Stimulated activated CD4-positive, alpha-beta T cell treated with anti-CD3 and anti-CD28 coated beads, TNF-alpha, amount 100 ng/mL, for 1 hour (primary cell): ENCODE results near the gene BRD4.

Source experiments
- DNase-seq, 3 donors: peaks; one replicate each; pipeline ENCODE4 v3.0.0-alpha.2; 2020; ENCODE audit warnings: low read depth in 3 of 3, low spot score in 1 of 3

The BRD4 gene

DNA sequence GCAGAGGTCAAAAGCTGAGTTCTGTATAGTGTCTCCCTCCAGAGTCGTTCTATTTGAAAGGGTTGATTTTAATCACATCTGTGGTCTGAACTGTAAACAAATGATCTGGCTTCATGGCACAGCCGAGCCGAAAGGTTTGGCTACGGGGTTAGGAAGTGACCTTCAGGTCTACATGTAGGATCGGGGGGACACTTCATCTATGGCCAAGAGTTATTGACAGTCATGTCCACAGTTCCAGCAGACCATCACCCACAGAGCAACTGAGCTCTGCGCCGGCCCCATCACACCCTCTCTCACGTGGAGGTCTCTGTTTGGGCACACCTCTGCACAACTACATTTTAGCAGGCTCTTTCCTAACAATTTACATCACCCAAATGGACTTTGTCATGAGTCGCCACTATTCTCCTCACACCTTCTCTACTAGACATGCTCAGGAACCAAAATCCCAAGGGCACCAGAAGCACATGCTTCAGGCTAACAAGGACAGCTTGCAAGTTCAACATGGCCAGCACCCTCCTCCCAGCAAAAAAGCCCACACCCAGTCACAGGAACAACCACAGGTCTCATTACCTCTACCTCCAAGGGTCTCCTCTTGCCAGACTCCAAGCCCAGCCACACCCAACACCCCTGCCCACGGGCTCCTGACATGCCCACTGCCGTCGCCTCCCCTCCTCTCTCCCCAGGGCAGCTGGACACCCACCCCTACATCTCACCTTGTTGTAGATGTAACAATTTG is 64.0 kb downstream of the BRD4 start:
- no peak for DNase-seq

DNA sequence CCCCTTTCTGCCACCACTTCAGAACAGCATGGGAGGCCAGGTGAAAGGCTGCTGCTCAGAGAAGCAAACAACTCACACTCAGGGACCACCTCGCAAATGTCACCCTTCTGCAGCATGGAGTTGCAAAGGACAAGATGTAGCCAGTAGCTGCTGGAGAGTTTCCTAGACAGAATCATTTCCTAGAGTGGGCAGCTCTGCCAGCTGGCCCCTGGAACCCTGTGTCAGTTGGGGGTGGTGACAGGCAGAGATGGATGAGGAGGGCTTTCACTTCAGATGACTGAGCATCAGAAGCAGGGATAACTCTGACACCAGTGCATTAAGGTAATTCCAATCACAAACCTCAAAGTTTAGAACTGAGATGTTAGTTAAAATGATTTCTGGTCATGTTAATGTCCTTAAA is 65.7 kb downstream of the BRD4 start:
- no peak for DNase-seq

DNA sequence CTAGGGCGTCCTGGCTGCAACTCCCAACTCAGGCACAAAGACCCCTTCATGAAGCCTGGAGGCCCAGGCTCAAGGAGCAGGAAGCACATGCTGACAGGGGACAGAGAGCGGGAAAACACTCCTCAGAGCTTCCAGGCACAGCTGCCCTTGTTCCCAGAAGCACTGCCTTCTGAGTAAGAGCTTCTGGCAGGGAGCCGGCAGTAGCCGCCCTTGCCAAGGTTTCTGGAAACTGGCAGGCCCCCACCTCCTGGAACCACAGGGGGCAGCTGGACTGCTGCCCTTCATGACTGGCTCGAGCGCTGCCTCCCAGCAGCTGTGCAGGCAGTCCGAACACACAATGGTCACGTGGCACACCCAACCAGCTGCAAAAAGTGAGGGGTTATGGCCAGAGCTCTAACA is 66.5 kb downstream of the BRD4 start:
- no peak for DNase-seq

DNA sequence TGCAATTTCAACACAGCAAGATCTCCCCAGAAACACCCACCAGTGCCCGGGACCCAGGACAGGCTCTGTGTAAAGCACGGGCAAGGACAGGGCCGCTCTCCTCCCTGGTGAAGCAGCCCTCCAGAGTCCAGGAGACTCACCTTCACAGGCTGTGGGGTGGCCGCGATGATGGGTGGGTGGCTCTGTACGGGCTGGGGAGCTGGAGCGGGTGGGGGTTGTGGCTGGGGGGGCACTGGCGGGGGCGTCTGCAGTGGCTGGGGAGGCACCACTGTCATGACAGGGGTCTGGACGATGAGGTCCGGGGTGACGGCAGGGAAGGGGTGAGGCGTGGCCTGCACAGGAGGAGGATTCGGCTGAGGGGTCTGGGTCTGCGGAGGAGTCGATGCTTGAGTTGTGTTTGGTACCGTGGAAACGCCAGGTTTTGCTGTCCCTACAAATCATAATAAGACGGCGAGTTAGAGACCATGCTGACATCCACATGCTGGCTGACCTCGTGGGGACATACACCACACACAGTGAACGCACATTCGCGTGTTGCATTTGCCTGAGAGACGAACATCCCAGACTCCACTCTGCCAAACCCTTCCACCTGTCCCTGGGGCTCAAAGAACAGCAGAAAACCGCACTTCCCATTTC is 67.0 kb downstream of the BRD4 start:
- no peak for DNase-seq

DNA sequence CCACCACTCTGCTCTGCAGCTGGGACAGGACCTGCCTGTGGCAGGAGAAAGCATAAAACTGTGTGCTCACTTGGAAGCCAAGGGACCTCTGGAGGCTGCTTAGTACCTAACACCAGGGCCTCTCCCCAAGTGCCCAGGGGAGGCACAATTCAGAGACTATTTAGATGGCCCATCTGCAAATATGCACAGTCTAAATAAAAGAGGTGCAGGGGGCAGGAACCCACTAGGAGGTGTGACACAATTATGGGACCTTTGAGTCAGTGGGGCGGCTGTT is 67.5 kb downstream of the BRD4 start:
- DNase-seq, result no peak

DNA sequence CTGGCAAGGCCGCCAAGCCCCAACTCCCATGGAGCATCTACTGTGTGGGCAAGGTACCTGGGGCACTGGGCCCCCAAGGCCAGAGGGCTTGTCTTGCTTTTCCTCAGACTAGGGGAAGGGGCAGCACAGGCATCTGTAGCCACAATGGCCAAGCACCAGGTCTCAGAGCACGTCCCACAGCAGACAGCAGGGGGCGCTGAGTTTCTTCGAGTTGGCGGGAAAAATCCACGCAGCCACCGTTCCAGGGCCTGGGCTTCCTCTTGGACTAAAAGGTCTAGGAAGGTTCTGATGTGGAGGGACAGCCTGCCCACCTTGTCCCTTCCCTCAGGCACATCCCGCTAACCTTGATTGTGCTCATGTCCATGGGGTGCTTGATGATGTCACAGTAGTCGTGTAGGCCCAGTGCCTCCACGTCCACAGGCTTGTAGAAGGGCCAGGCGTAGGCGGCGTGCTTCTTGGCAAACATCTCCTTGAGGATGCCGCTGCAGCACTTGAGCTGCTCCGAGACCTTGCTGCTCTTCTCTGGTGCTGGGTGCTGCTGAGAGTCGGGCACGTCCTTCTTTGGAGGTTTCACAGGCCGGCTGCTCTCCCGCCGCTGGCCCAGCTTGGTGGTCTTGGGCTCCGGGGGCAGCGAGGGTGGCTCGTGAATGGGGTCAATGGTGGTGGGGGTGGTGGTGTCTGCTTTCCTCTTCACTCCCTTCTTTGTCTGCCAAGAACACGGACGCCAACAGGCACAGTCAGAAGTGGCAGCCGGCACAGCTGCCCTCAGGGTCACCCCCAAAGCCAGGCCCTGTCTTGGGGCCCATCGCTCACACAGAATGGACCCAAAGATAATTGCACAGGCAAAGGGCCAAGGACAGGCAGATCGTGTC is 68.0 kb downstream of the BRD4 start:
- peak in 2 of 3 donors; percentile 41 to 68 for DNase-seq

DNA sequence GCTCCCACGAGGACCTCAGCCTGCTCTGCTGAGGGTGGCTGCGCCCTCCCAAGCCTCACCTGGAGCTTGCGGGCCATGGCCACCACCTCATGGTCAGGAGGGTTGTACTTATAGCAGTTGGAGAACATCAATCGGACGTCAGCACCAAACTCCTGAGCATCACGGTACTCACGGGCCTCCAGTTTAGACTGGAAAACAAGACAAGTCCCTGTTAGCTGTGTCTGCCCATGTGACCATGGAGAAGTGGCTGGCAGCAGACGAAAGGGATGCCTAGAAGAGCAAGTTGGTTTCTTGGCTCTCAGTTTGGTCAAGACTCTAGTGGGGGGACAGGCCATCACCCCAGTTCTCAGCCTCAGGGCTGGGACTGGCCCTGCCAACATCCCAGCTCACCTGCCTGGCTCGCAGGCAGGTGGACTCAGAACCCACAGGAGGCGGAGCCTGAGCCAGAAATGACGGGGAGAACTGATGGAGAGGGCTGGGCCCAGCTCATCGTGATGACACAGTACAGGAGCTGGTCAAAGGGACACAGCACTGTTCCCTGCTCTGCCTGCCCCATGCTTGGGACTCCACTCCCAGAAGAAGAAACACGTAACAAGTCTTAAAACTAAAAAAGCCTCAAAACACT is 68.9 kb downstream of the BRD4 start:
- DNase-seq, result no peak

DNA sequence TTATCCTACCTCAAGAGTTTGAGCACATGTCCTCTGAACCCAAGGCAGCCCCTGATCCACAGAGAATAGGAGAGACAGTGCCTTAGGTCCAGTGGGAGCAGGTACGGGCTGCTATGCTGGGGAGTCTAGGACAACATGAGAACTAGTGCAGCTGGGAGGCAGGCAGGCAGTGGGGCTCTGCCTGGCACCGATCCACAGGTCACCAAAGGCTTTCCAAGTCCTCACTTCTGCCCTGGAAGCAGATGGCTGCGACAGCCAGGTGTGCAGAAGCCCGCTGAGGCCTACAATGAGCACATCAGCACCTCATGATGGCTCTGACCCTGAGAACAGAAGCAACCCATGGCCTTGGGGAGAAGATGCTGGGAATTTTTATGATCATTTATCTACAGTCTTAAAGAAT is 70.3 kb downstream of the BRD4 start:
- DNase-seq, result no peak

DNA sequence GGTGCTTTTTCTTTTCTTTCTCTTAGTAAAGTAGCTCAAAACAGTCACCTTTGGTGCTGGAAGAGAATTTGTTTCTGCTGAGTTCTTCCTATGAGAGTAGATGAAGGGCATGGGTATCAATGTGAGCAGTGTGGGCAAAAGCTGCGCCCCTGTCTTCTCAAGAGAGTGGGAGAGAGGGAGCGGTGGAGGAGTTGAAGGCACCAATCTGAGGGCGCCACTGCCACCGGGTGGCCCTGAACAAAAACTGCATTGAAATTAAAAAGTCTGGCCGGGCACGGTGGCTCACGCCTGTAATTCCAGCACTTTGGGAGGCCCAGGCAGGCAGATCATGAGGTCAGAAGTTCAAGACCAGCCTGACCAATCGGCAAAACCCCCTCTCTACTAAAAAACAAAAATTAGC is 71.4 kb downstream of the BRD4 start:
- no peak for DNase-seq

DNA sequence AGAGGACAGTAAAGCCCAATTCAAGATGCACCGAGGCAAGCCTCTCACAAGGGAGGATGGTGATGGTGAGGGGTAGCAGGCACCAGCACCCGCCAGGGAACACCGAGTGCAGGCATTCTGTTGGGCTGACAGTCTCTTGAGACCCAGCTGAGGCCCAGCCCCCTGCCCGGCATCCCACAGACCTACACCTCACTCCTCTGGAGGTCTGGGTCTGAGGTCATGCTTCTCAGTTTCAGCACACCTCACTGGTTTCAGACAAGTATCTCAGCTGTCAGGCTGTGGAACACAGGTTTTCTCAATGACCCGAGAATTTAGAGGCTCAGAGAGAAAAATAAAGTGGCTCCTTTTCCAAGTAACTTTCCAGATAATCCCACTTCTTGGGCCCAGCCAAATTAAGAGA is 72.4 kb downstream of the BRD4 start:
- DNase-seq, result no peak

DNA sequence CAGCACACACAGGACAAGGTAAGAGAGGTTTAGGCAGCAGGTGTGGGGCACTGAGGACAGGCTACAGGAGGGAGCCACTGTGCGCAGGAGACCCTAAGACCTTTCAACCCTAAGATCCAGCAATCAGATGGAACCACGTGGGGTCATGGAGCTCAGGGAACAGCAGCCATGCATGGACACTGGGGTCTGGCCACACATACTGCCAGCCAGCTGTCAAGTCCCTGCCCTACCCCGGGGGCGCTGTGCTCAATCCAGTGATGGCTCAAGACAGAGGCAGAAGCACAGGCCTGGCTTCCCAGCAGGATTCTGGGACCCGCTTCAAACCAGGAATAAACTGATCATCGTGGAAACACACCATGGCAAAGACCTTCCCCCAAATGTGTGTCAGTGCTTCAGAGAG is 74.6 kb downstream of the BRD4 start:
- DNase-seq, result no peak

DNA sequence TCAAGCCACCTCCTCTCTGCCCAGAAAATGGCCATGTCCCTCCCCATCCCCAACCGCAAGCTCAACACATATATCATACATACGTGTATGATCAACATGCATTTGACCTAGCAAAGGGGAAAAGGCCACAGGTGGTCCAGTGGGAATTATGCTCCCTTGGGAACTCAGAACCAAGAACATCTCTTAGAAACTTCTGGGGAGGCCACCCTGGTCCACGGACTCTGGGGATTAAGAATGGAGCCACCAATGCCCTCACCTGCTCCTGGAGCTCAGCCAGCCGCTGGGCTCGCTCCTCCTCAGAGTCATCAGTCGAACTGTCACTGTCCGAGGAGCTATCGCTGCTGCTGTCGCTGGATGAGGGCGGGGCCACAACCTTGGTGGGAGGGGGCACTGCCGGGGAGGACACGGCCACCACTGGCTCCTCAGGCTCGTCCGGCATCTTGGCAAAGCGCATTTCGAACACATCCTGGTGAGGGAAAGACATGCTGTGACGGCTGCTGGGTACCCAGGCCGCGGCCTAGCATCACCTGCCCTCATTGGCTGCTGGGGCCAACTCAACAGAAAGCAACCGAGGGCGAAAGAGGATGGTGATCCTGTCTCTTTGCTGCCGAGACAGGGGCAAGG is 75.5 kb downstream of the BRD4 start:
- DNase-seq, result no peak

DNA sequence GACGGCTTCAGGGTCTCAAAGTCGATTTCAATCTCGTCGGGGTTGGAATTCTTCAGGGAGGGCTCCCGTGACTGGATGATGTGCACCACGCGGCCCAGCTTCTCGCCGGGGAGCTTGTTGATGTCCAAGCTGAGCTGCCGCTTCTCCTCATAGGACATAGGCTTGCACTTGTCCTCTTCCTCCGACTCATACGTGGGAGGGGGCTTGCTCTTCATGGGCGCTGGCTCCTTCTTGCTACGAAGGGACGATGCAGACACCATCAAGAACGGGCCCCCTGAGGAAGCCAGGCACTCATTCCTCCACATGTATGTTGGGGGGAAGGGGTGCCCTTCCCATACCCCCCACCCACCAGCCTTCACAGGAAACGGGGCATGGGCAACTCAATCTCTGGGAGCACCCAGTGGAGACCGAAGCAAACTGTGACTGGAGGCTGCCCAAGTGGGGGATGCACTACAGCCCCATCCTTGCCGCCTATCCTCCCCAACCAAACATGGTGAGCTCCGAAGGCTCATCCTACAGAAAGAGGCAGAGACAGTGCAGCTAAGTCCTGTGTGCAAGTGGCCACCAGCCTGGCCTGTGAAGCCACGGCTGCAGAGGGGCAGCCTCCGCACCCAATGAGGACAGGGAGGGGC is 76.9 kb downstream of the BRD4 start:
- DNase-seq, result no peak

DNA sequence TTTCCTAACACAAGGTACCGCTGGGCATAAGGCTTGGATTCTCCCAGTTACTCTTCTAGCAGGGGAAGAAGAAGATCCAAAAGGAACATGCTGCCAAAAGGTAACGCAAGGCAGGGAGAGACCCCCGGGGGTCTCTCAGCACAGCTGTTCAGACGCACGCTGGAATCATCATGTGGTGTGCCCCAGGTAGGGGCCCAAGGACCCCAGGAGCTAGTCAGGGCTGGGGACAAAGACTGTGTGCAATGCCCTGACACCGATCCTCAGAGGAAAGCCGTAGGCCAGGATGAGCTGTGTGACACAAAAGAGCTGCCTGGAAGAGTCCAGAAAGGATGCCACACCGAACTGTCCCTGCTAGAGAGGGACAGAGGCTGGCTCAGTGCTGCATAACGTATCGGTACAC is 77.8 kb downstream of the BRD4 start:
- DNase-seq, result no peak

DNA sequence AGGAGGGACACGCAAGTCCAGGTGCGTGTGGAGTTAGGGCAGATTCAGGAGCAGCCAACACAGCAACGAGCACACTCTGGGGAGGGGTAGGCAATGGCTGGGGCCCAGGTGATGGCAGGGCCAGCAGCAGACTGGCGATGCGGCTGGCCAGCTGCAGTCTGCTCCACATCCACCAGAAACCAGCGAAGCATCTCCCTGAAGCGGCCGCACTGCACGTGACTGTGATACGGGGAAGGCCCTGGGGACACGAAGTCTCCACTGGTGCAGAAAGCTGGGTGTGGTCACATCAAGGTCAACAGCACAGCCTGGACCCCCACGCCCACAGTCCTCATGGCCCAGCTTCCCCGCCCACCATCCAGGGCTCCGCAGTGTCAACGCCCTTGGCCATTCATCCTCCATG is 78.8 kb downstream of the BRD4 start:
- DNase-seq, result no peak

DNA sequence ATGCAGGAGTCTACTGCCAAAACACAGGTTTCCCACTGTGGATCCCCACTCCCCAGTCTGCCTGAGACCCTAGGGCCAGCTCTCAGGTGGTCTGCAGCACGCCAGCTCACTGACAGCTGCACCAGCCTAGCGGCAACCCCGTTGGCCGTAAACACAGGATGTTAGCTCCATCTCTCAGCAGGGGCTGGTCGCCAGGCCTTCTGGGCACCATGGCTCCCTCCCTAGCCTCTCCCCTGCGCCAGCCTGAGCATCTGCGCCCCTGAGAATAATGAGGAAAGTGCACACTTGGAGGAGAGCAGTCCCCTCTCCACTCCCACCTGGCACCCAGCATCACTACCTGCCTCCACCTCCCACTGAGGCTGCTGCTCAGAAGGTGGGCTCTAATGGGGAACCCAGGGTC is 79.3 kb downstream of the BRD4 start:
- DNase-seq, result no peak

DNA sequence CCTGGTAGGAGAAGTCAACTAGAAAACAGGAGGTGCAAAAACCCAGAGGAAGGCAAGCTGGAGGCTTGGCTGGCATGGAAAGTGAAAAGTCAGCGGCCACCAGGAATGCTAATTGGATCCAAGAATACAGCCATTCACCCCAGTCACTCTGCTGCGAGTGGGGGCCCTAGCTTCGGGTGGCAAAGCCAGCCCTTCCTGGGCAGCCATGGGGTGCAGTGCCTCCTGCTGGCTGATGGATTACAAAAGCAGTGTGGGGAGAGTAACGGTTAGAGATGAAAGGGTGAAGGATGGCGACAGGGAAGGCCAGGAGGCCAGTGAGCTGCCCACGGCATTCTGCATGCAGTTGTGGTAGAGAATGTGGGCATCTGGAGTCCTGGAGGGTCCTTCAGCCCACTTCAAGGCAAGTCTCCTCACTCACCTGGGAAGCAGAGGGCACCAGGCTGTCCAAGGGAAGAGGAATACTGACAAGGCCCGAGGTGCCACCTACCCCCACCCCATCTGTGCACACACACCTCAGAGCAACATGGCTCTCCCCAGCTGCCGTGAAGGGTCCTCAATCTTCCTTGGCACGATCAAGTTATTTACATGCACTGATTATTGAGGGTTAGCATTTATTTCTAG is 79.8 kb downstream of the BRD4 start:
- no peak for DNase-seq

DNA sequence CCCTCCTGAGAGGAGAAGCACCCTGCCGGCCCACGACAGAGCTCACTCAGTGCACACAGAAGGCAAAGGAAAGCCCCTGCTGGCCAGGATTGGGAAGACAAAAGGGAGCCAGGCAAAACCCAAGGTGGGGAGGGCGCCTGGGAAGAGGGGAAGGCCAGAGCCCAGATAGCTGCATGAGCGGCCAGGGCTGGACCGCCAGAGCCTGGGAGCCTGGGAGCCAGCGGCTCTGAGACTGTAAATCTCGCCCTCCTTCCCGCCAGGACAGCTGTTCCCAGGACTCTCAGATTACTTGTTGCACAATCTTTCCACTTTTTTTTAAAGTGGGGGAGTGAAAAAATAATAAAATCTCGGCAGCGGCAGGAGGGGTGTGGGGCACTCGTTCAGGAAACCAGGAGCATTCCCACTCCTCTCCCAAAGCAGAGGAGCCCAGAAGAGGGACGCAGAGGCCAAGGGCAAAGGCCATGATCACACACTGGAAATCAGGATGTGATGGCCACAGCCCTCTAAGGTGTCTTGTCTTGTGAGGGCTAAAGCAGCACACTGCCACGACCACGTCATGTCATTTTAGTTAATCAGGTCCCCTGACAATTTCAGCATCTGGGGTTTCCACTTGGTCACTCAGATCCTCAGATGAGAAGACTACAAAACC is 80.5 kb downstream of the BRD4 start:
- DNase-seq, result no peak

DNA sequence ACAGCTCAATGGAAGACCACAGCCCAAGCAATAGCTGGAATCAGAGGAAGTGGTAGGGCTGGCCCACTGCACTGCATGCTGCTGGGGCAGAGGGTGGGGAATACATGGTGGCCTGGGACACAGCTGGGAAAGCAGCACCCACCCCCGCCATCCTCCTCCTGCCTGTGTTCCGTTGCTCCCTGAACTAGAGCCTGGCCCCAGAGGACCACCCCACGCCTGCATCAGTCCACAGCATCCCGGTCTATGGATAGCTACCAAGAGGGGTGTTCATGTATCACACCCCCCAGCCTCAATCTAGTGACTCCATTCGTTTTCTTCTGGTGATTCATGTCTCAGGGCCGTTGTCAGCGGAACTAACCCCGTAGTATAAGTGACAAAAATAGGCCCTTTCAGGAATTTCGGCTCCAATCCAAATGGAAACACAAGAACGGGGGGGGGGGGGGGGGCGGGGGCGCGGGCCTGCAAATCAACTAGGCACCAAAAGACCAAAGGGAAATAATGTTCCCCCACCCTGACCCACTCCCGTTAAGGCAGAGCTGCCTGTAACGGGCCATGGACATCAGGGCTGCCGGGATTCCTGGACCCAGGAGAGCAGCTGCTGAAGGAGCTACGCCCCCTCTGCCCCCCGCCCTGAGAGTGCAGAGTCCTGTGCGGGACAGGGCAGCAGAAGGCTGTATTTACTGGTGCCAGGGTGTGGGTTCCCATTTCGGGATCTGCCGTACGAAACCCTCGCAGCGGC is 81.2 kb downstream of the BRD4 start:
- DNase-seq, result no peak

DNA sequence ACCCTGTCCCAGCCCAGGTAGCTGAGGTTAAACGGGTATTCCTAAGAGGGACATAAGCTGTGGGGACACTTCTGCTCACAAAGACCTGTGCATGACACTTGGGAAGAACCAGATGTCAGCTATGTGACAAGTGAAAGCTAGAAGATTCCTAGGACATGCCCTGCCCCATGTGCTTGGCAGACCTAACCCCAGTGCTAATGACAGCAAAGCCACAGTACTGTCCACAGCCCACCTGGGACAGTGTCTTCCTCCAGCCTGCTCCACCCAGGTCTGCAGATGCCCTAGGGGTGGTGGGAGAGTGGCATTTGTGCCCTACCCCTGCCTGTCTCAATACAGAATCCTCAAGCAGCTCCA is 81.7 kb downstream of the BRD4 start:
- DNase-seq, result no peak
